Esophagus squamous epithelium (tissue), 5 donors: Measurements from ENCODE around the gene RAB6A. TPM values are rescaled to one million over a fixed set of nuclear protein-coding genes. Genes with fewer than 3 reads are reported as not detected.
A peak's percentile ranks its signal among the peaks of the same experiment; 100 is the strongest.

Experiments used
- DNase-seq: peaks from one replicate; lab custom pipeline; 2025; lab: John Stamatoyannopoulos, UW
- H3K27ac ChIP-seq, 4 donors: fragments of 200-600 bp; sonication (generic); one replicate each; pipeline ENCODE4 v1.5.1; 2016 to 2019; ENCODE audit warnings: mild to moderate bottlenecking in 1 of 4
- H3K27me3 ChIP-seq, 4 donors: fragments of 200-600 bp; sonication (generic); 1 replicate in 3 of 4; 2 replicates in 1 of 4; pipeline versions ENCODE4 v1.5.1 to v1.6.0; 2017 to 2021; ENCODE audit warnings: antibody characterized with exemption in 1 of 4
- H3K36me3 ChIP-seq, 3 donors: fragments of 200-600 bp; sonication (generic); one replicate each; pipeline ENCODE4 v1.5.1; 2016 to 2019
- H3K4me1 ChIP-seq, 3 donors: fragments of 200-600 bp; sonication (generic); one replicate each; pipeline ENCODE4 v1.5.1; 2017 to 2019
- H3K4me3 ChIP-seq, 4 donors: fragments of 200-600 bp; sonication (generic); 1 replicate in 3 of 4; 2 replicates in 1 of 4; pipeline ENCODE4 v1.5.1; 2016 to 2019; ENCODE audit warnings: mild to moderate bottlenecking in 2 of 4, moderate library complexity in 1 of 4
- H3K9me3 ChIP-seq, 3 donors: fragments of 200-600 bp; sonication (generic); one replicate each; pipeline ENCODE4 v1.5.1; 2016 to 2019
- POLR2A ChIP-seq, 4 donors: fragments of 450-650 bp; IDR thresholded peaks; one replicate each; pipeline ENCODE4 v1.6.1; 2017; ENCODE audit warnings: antibody characterized with exemption in 4 of 4, mild to moderate bottlenecking in 4 of 4, moderate library complexity in 3 of 4
- WGBS, 2 donors: methylation state at CpG; one replicate each; pipeline ENCODE4 v1.1.5; 2018; 5-methylcytosine and 5-hydroxymethylcytosine counted together
- intact Hi-C: fragments of 100-400 bp; cut with DNase I; formaldehyde crosslinking; loops from one replicate; pipeline ENCODE4 v1.15.0; 2022
- total RNA-seq, 4 donors: library from RNA; depleted of rRNA; stranded (reverse); fragments of >200 nt; gene quantifications; one replicate each; pipeline ENCODE4 v1.1.0, GENCODE V29; 2016
- TF ChIP-seq, protein P1 (sequence below), 6 experiments: fragments of 450-650 bp in 4 of 6; fragments of 200-600 bp in 2 of 6; sonication (generic) in 2 of 6; IDR thresholded peaks; one replicate each; pipeline ENCODE4 v1.5.1; 2016 to 2019; ENCODE audit warnings: antibody characterized with exemption in 6 of 6, mild to moderate bottlenecking in 4 of 6, moderate library complexity in 4 of 6
- donor health status: DM: yes; HTN: yes; CAD: no.

Gene RAB6A
- total RNA-seq, 4 donors from 2014 or later, result 115 to 234 (median 161) TPM

DNA sequence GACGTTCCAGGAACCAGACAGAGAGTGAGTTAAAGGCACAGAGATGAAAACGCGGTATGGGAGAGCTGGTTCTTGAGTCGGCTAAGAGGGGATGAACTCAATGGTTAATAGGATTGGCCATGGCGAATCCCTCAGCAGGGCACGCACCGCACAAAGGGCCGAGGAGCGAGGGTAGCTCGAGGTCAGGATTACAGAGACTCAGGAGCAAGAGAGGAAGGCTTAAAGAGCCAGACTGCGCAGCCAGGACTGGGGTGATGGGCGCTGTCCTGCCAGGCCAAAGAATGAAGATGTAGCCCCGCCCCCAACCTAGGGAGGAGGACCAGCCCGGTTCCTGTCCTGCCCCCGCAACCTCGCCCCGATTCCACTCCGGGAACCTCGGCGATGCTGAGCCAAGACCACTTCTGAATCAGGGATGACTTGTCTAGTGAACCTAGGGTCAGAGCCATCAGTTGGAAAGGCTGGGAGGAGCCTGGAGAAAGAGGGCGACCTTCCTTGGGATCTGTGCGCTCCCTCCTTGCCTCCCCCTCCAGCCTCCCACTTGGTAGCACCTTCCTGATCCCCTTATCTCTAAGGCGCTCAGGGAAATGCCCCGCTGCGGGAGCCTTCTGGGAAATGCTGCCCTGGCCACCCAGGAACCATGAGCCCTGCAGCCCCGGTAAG, 114.8 kb downstream of the RAB6A start, which contains the start of gene PLEKHB1:
PLEKHB1 (plus strand) TSS at position 610 of the 660 bp plus-strand sequence; CDS start at position 638, 28 bp downstream.
- TF ChIP-seq, protein P1, sequence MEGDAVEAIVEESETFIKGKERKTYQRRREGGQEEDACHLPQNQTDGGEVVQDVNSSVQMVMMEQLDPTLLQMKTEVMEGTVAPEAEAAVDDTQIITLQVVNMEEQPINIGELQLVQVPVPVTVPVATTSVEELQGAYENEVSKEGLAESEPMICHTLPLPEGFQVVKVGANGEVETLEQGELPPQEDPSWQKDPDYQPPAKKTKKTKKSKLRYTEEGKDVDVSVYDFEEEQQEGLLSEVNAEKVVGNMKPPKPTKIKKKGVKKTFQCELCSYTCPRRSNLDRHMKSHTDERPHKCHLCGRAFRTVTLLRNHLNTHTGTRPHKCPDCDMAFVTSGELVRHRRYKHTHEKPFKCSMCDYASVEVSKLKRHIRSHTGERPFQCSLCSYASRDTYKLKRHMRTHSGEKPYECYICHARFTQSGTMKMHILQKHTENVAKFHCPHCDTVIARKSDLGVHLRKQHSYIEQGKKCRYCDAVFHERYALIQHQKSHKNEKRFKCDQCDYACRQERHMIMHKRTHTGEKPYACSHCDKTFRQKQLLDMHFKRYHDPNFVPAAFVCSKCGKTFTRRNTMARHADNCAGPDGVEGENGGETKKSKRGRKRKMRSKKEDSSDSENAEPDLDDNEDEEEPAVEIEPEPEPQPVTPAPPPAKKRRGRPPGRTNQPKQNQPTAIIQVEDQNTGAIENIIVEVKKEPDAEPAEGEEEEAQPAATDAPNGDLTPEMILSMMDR (IDR thresholded peaks at IDR 0.05), result no peak
- no peak for TF ChIP-seq POLR2A (IDR thresholded peaks at IDR 0.05)
- Histone ChIP-seq H3K4me1 (peaks cover 8 to 16% (median 9%) of the 10 kb centered on the region in 3 donors), H3K4me3 (peak within 1 kb of the TSS in 3 of 4 donors; percentile 28 to 59 (median 30)), H3K27me3 (peaks cover 0 to 48% (median 0%) of the 10 kb centered on the region in 4 donors), H3K27ac (no peak within 1 kb of the TSS), H3K36me3 (no peaks in the 10 kb centered on the region), H3K9me3 (no peaks in the 10 kb centered on the region)
- 37 to 61% methylated on average over 18 to 19 of the region's 26 CpGs for WGBS, 2 donors
- intact Hi-C loops, result no loop called here
- DNase-seq, result no peak

DNA sequence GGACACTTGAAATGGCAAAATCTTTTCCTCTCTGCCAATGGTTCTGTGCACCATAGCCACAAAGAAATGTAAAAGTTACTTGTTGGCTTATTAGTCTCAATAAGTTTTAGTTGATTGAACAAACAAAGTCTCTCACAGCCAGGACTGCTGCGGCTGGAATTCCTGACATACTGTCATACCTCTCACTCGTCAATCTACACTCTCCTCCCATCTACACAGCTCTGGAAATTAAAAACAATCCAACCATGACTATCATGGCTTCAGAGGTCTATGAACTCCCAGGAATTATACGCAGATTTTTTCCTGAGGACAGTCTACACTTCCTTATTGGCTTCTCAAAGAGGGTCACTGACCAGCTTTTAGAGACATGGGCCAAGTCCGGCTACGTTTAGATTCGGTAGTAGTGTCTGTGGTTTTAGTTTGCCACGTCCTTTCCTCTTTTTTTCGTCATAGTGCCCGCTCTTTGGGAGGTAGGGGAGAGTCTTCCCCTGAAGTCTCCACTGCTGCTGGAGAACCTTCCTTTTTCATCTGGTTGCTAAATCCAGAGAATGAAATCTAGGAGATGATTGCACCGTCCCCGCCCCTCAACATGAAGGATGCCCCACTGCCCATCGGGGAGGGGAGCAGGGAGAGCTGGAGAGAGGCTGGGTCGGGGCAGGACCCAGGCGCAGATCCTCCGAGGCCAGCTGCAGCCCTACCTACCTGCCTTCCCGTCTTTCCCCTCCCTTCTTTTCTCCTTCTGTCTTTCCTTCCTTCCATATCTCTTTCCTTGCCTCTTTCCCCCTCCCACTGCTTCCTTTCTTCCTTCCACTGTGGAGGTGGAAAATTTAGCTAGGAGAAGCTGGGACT, 115.5 kb downstream of the RAB6A start:
- Histone ChIP-seq H3K27me3 (peaks cover 0 to 50% (median 0%) of the 10 kb centered on the region in 4 donors), H3K4me3 (no peak overlapping the region), H3K4me1 (peaks cover 8 to 16% (median 9%) of the 10 kb centered on the region in 3 donors), H3K36me3 (no peaks in the 10 kb centered on the region), H3K9me3 (no peaks in the 10 kb centered on the region), H3K27ac (no peak overlapping the region)
- WGBS, 2 donors, result 53 to 56% methylated on average over 15 to 16 of the region's 16 CpGs
- TF ChIP-seq, protein P1 (IDR thresholded peaks at IDR 0.05), result no peak
- no peak for TF ChIP-seq POLR2A (IDR thresholded peaks at IDR 0.05)
- no peak for DNase-seq
- intact Hi-C loops, result no loop called here

DNA sequence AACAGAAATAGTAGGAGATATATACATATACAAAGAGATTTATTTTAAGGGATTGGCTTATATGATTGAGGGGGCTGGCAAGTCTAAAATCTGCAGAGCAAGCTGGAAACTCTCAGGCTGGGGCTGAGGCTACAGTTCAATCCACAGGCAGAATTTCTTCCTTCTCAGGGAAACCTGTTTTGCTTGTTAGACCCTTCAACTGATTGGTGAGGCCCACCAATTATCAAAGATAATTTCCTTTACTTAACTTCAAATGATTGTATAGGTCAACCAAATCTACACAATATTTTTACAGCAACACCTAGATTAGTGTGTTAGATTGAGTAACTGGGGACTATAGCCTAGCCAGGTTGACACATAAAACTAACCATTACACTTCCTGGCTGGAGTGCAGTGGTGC, 119.2 kb downstream of the RAB6A start:
- Histone ChIP-seq H3K27ac (no peak overlapping the region), H3K4me3 (no peak overlapping the region), H3K36me3 (no peaks in the 10 kb centered on the region), H3K4me1 (peaks cover 0 to 2% (median 0%) of the 10 kb centered on the region in 3 donors), H3K9me3 (no peaks in the 10 kb centered on the region), H3K27me3 (peaks cover 0 to 46% (median 0%) of the 10 kb centered on the region in 4 donors)
- TF ChIP-seq POLR2A (IDR thresholded peaks at IDR 0.05), result no peak
- TF ChIP-seq, protein P1 (IDR thresholded peaks at IDR 0.05), result no peak
- DNase-seq, result no peak
- intact Hi-C loops, result no loop called here

DNA sequence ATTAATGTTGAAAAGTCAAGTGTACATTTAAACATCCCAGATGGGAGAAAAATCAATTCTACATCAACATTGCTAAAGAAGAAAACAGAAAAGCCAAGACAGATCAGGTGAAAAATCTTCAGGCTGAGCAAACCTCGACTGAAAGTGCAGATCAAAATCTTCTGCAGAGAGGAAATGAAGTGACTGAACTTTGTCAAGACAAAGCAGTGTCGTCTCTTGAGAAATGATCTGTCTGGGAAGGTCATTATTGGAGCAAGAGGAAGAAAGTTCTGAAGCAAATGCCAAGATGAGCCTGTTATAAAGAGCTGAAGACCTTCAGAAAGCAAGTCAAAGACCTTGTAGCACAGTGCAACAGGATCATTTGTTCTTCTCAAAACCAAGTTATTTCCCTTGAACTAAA, 120.3 kb downstream of the RAB6A start:
- Histone ChIP-seq H3K27me3 (peaks cover 0 to 37% (median 0%) of the 10 kb centered on the region in 4 donors), H3K27ac (no peak overlapping the region), H3K36me3 (no peaks in the 10 kb centered on the region), H3K4me3 (no peak overlapping the region), H3K4me1 (no peaks in the 10 kb centered on the region), H3K9me3 (no peaks in the 10 kb centered on the region)
- 43 to 47% methylated on average over 2 of the region's 2 CpGs for WGBS, 2 donors
- no peak for DNase-seq
- TF ChIP-seq POLR2A (IDR thresholded peaks at IDR 0.05), result no peak
- TF ChIP-seq, protein P1 (IDR thresholded peaks at IDR 0.05), result no peak
- intact Hi-C loops, result no loop called here

DNA sequence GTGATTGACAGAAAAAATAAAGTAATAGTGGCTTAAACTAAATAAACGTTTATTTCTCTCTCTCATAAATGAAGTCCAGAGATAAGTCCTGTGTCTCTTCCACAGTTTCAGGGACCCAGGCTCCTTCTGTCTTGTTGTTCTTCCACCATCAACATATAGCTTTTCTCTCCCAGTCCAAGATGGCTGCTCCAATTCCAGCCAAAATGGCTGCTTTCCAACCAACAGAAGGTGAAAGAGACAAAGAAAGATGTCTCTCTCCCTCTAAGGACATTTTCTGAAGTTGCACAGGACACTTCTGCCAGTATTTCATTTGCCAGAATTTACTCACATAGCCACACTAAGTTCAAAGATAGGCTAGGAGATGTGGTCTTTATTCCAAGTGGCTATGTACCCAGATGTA, 123.9 kb downstream of the RAB6A start:
- Histone ChIP-seq H3K4me1 (no peaks in the 10 kb centered on the region), H3K4me3 (no peak overlapping the region), H3K36me3 (no peaks in the 10 kb centered on the region), H3K27me3 (peaks cover 0 to 19% (median 0%) of the 10 kb centered on the region in 4 donors), H3K27ac (no peak overlapping the region), H3K9me3 (no peaks in the 10 kb centered on the region)
- 50 to 74% methylated on average over 1 of the region's 1 CpG for WGBS, 2 donors
- DNase-seq, result no peak
- TF ChIP-seq POLR2A (IDR thresholded peaks at IDR 0.05), result no peak
- TF ChIP-seq, protein P1 (IDR thresholded peaks at IDR 0.05), result no peak
- intact Hi-C loops, result no loop called here
